ENCODE measurements around the gene TIPIN.
"Not testable (repeated sequence)": the region's sequence is repeated elsewhere in the genome, so short reads cannot be mapped to it uniquely, and the experiment has no call there.

TIPIN gene

GRCh38 chr15:66304425-66304824 is 52.1 kb downstream of the TIPIN start:
- DNase-seq (ENCODE audit: low read depth in 1 of 2, low spot score in 1 of 2), result not testable (repeated sequence)

GRCh38 chr15:66302489-66303278 is 53.8 kb downstream of the TIPIN start:
- DNase-seq (ENCODE audit: low read depth in 1 of 2, low spot score in 1 of 2), result no peak

- no peak for DNase-seq (ENCODE audit: low read depth in 1 of 2, low spot score in 1 of 2)
Measured at GRCh38 chr15:66298803-66299251, 57.7 kb downstream of the TIPIN start.

- no peak for DNase-seq (ENCODE audit: low read depth in 1 of 2, low spot score in 1 of 2)
Measured at GRCh38 chr15:66296186-66296585, 60.3 kb downstream of the TIPIN start.

- no peak for DNase-seq (ENCODE audit: low read depth in 1 of 2, low spot score in 1 of 2)
Measured at GRCh38 chr15:66294932-66295235, 61.6 kb downstream of the TIPIN start.

GRCh38 chr15:66294157-66294931 is 62.1 kb downstream of the TIPIN start:
- DNase-seq (ENCODE audit: low read depth in 1 of 2, low spot score in 1 of 2), result peak in 1 of 2 donors; percentile 17

- DNase-seq (ENCODE audit: low read depth in 1 of 2, low spot score in 1 of 2), result peak; percentile 34 to 40
Measured at GRCh38 chr15:66293419-66294156, 62.9 kb downstream of the TIPIN start, which contains the start of gene DIS3L. DIS3L (plus strand) TSS chr15:66293568; CDS start chr15:66293597, 29 bp downstream.

GRCh38 chr15:66292571-66293418 is 63.7 kb downstream of the TIPIN start:
- no peak for DNase-seq (ENCODE audit: low read depth in 1 of 2, low spot score in 1 of 2)

GRCh38 chr15:66291816-66292570 is 64.5 kb downstream of the TIPIN start:
- no peak for DNase-seq (ENCODE audit: low read depth in 1 of 2, low spot score in 1 of 2)

- no peak for DNase-seq (ENCODE audit: low read depth in 1 of 2, low spot score in 1 of 2)
Measured at GRCh38 chr15:66290518-66290917, 66.0 kb downstream of the TIPIN start.

- no peak for DNase-seq (ENCODE audit: low read depth in 1 of 2, low spot score in 1 of 2)
Measured at GRCh38 chr15:66290007-66290406, 66.5 kb downstream of the TIPIN start.

GRCh38 chr15:66288551-66289185 is 67.8 kb downstream of the TIPIN start:
- DNase-seq (ENCODE audit: low read depth in 1 of 2, low spot score in 1 of 2), result no peak

- no peak for DNase-seq (ENCODE audit: low read depth in 1 of 2, low spot score in 1 of 2)
Measured at GRCh38 chr15:66288093-66288492, 68.4 kb downstream of the TIPIN start.

- DNase-seq (ENCODE audit: low read depth in 1 of 2, low spot score in 1 of 2), result no peak
Measured at GRCh38 chr15:66287461-66288057, 68.9 kb downstream of the TIPIN start.
